Activated naive CD4-positive, alpha-beta T cell treated with anti-CD3 and anti-CD28 coated beads, Interleukin-2, amount 50 U/mL, for 24 hours (primary cell): Measurements from ENCODE around the gene PKP3.
A peak's percentile ranks its signal among the peaks of the same experiment; 100 is the strongest.

Experiments
- H3K27ac Mint-ChIP-seq: one replicate; pipeline ENCODE4 v1.8.0; 2021; ENCODE audit warnings: mild to moderate bottlenecking, mixed read lengths
- H3K27me3 Mint-ChIP-seq: one replicate; pipeline ENCODE4 v1.8.0; 2021; ENCODE audit warnings: mixed read lengths
- H3K36me3 Mint-ChIP-seq: one replicate; pipeline ENCODE4 v1.8.0; 2021; ENCODE audit warnings: mixed read lengths
- H3K4me1 Mint-ChIP-seq: one replicate; pipeline ENCODE4 v1.8.0; 2021; ENCODE audit warnings: mixed read lengths
- H3K4me3 Mint-ChIP-seq: one replicate; pipeline ENCODE4 v1.8.0; 2021; ENCODE audit warnings: mild to moderate bottlenecking, mixed read lengths
- H3K9me3 Mint-ChIP-seq: one replicate; pipeline ENCODE4 v1.8.0; 2021; ENCODE audit warnings: mixed read lengths

PKP3 gene

DNA sequence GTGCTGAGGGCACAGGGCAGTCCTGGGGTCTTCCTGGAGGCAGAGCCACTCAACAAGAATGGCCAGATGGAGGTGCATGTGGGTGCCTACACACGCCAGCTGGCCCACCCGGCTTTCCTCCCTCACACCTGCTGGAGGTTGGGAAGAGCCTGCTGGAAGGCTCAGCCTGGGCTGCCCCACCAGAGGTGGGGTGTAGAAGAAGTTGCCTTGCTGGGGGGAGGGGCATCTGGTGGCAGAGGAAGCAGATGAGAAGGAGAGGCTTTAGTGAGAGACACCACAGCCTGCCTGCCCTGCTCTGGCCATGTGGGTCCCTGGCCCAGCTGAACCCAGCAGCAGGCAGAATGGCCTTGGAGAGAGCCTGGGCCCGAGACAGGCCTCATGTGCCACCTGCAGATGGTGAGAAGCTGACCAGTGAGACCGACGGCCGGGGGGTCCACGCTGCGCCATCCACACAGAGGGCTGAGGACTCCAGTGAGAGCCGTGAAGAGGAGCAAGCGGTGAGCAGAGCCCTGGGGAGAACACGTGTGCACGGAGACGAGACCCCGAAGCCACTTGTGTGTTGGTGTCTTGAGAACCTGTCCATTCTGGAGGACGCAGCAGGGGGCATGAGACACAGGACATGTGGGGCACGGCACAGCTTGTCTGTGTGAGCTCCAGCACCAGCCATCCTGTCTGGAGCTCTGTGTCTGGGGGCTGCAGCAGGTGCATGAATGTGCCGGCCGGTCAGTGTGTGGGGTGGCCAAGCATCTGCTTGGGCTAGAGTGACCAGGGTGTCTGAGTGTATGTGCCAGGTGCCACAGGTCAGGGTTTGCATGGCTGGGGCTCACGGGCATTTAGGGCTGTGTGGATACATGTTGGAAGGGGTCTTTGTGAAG is 22.1 kb upstream of the PKP3 start:
- peaks cover 17% of the 10 kb centered on the region for H3K27me3 Mint-ChIP-seq
- H3K9me3 Mint-ChIP-seq = no peaks in the 10 kb centered on the region
- H3K4me3 Mint-ChIP-seq = no peak overlapping the region
- peak overlapping the region; percentile 48 for H3K27ac Mint-ChIP-seq
- peaks cover 13% of the 10 kb centered on the region for H3K4me1 Mint-ChIP-seq
- H3K36me3 Mint-ChIP-seq = no peaks in the 10 kb centered on the region

DNA sequence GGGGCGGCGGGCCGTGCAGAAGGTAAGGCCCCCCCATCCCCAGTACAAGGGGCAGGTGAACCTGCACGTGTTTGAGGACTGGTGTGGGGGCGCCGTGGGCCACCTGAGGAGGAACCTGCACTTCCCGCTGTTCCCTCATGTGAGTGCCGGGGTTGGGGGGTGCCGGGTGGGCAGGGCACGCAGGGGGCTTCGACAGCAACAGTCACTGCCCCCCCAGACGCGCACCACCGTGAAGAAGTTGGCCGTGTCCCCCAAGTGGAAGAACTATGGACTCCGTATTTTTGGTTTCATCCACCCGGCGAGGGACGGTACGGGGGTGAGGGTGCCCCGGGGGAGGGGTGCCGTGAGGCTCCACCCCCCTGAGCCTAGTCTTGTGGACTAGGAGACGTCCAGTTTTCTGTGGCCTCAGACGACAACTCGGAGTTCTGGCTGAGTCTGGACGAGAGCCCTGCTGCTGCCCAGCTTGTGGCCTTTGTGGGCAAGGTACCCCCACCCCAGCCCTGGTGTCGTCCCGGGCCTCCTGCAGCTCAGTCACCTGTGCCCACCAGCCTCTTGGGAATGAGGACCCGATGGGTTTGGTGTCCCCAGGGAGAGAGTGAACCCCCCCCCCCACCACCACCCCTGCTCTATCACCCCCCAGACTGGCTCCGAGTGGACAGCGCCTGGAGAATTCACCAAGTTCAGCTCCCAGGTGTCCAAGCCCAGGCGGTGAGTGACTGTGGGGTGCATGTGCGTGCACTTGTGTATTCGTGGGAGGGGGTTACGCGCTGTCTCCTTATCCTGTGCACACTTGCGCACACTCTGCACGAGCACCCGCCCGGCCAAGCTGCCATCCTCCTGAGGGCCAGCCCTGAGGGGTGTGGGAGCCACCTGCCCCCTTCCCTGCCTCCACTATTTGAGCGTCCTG is 20.9 kb upstream of the PKP3 start:
- Mint-ChIP-seq H3K4me3 (no peak overlapping the region), H3K9me3 (no peaks in the 10 kb centered on the region), H3K27me3 (peaks cover 8% of the 10 kb centered on the region), H3K4me1 (peaks cover 9% of the 10 kb centered on the region), H3K36me3 (no peaks in the 10 kb centered on the region), H3K27ac (no peak overlapping the region)

DNA sequence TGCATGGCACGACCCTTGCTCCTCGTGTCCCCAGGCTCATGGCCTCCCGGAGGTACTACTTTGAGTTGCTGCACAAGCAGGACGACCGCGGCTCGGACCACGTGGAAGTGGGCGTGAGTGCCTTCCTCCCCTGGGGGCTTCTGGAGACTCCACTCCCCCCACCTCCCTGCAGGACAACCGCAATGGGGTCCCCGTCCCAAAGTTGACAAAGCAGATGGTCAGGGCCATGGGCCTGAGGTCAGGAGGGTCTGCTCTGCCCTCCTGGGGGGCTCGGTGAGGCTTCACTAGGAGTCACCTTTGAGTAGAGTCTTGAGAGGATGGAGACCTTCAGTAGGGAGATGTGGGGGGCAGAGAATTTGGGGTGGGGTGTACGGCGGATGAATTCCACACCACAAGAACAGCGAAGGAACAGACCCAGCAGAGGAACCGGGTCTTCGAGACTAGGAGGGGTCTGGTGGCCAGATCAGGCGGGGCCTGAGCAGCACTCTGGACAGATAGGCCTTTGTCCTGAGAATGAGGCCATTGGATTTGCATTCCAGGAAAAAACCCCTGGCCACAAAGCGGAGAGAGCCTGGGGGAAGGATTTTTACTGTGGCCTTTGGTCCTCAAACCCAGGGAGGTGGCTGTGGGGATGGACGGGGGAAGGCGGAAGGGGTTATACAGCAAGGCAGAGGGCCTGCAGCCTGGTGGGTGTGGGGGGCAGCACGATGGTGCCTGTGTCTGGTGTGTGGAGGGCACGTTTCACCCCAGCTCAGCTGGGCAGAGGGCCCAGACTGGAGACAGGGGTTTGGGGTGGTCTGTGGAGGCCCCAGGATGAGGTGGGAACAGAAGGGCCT is 20.1 kb upstream of the PKP3 start:
- Mint-ChIP-seq H3K9me3 (no peaks in the 10 kb centered on the region), H3K27me3 (peaks cover 4% of the 10 kb centered on the region), H3K27ac (peak overlapping the region; percentile 59), H3K4me3 (no peak overlapping the region), H3K36me3 (no peaks in the 10 kb centered on the region), H3K4me1 (peaks cover 3% of the 10 kb centered on the region)

DNA sequence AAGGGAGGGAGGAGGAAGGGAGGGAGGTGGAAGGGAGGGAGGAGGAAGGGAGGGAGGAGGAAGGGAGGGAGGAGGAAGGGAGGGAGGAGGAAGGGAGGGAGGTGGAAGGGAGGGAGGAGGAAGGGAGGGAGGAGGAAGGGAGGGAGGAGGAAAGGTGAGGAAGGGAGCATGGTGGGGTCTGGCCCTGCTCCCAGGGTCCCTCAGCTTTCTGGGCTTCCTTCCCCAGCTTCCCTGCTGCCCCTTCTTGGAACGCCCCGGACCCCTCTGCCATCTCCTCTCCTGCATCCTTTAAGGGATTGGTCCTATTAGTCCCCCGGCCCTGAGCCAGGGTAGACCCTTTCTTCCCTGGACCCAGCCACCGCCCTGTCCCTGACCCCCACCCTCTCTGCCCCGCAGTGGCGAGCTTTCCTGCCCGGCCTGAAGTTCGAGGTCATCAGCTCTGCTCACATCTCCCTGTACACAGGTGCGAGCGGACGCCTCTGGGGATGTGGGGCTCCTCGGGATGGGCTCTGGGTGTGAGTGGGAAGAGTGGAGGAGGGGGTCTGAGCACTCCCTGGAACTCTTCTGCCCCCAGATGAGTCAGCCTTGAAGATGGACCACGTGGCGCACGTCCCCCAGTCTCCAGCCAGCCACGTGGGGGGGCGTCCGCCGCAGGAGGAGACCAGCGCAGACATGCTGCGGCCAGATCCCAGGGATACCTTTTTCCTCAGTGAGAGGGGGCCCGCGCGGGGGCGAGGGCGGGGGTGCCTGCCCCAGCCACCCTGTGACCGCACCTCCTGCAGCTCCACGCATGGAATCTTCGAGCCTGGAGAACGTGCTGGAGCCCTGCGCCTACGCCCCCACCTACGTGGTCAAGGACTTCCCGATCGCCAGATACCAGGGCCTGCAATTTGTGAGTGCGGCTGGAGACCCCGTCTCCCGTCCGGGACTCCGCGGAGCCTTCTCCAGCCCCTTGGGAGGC is 18.7 kb upstream of the PKP3 start:
- Mint-ChIP-seq H3K9me3 (no peaks in the 10 kb centered on the region), H3K4me1 (peaks cover 3% of the 10 kb centered on the region), H3K36me3 (no peaks in the 10 kb centered on the region), H3K27me3 (peaks cover 4% of the 10 kb centered on the region), H3K27ac (no peak overlapping the region), H3K4me3 (no peak overlapping the region)

DNA sequence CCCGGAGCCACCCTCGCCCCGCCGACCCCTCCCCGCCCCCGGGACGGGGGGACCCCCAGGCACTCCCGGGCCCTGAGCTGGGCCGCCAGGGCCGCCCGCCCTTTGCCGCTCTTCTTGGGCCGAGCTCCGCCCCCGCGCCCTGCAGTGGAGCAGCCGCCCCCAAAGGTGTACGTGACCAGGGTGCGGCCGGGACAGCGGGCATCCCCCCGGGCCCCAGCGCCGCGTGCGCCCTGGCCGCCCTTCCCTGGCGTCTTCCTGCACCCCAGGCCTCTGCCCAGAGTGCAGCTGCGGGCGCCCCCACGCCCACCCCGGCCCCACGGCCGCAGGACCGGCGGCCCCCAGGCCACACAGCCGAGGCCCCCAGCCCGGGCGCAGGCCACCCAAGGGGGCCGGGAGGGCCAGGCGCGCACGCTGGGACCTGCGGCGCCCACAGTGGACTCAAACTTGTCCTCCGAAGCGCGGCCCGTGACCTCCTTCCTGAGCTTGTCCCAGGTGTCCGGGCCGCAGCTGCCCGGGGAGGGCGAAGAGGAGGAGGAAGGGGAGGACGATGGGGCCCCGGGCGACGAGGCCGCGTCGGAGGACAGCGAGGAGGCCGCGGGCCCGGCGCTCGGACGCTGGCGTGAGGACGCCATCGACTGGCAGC is 17.4 kb upstream of the PKP3 start:
- Mint-ChIP-seq H3K27ac (no peak overlapping the region), H3K27me3 (no peaks in the 10 kb centered on the region), H3K4me1 (peaks cover 3% of the 10 kb centered on the region), H3K9me3 (no peaks in the 10 kb centered on the region), H3K36me3 (no peaks in the 10 kb centered on the region), H3K4me3 (no peak overlapping the region)

DNA sequence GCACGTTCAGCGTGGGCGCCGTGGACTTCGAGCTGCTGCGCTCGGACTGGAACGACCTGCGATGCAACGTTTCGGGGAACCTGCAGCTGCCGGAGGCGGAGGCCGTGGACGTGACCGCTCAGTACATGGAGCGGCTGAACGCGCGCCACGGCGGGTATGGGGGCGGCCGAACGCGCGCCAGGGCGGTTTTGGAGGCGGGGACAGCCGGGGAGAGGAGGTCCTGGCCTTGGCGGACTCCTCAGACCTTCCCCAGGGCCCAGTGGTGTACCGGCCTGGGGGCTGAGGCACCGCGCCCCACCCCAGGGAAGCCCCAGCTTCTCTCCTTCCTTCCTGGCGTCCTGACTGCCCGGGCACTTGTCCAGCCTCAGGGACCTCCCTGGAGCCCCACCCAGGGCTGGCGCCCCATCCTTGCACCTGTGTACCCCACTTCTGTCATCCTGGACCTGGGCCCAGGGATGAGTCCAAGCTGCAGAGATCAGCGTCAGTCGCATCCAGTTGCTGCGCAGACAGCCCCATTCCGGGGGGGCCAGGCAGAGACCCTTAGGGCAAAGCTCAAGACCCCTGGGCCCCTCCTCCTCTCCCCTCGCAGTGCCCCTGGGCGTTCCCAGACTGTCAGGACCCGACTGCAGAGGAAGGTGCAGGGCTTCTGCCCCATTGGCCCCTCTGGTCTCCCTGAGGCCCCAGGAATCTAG is 16.7 kb upstream of the PKP3 start:
- Mint-ChIP-seq H3K4me3 (peak overlapping the region; percentile 15), H3K27me3 (peaks cover 3% of the 10 kb centered on the region), H3K4me1 (peaks cover 6% of the 10 kb centered on the region), H3K9me3 (no peaks in the 10 kb centered on the region), H3K27ac (no peak overlapping the region), H3K36me3 (no peaks in the 10 kb centered on the region)

DNA sequence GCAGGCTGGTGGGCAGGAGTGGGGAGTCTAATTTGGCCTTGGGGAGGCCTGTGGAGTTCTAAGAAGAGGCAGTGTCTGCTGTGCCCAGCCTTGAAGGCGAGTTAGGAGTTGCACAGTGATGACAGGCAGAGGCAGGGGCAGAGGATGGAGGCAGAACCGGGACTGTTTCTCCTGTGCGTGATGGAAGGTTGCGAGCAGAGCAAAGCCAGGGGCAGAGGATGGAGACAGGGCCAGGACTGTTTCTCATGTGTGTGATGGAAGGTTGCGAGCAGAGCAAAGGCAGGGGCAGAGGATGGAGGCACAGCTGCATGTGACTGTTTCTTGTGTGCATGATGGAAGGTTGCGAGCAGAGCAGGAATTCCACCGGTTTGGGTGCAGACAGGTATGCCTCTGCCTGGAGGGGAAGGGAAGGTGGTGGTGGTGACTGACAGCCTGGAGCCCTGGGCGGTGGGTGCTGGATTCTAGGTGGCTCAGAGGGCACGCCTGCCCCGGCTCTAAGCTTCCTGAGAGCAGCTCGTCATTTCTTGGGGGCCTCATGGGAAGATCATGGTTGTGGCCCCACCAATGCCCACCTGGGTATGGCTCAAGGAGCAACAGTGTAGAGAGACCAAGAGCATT is 16.0 kb upstream of the PKP3 start:
- H3K27me3 Mint-ChIP-seq = peaks cover 3% of the 10 kb centered on the region

DNA sequence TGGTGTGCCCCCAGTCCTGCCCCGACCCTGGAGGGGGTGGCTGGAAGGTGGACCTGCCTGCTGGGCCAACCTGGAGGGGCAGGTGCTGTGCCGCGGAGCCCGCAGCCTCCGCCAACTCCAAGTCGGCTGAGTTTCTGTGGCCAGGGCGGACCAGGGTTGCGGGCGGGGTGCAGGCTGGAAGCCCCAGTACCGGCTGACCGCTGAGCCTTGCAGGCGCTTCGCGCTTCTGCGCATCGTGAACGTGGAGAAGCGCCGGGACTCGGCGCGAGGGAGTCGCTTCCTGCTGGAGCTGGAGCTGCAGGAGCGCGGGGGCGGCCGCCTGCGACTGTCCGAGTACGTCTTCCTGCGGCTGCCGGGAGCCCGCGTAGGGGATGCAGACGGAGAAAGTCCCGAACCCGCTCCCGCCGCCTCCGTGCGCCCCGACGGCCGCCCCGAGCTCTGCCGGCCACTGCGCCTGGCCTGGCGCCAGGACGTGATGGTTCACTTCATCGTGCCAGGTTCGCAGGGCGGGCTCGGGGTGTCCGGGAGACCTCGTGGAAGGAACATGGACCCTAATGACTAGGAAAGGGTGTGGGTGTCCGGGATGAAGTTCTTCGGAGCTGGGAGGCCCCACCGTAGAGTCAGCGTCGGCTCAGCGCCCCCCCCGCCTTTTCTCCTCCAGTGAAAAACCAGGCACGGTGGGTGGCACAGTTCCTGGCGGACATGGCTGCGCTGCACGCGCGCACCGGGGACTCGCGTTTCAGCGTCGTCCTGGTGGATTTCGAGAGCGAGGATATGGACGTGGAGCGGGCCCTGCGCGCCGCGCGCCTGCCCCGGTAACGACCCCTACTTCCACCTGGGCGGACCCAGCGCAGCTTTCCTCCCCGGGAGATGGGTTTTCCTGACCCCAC is 14.6 kb upstream of the PKP3 start:
- Mint-ChIP-seq H3K27me3 (peaks cover 3% of the 10 kb centered on the region), H3K4me1 (peaks cover 4% of the 10 kb centered on the region), H3K4me3 (no peak overlapping the region), H3K27ac (no peak overlapping the region), H3K36me3 (no peaks in the 10 kb centered on the region), H3K9me3 (no peaks in the 10 kb centered on the region)

More for the DNA sequence above, 16.0 kb upstream of the PKP3 start:
- Mint-ChIP-seq H3K4me1 (peaks cover 6% of the 10 kb centered on the region), H3K36me3 (no peaks in the 10 kb centered on the region), H3K27ac (peak overlapping the region; percentile 86), H3K9me3 (no peaks in the 10 kb centered on the region), H3K4me3 (no peak overlapping the region)

DNA sequence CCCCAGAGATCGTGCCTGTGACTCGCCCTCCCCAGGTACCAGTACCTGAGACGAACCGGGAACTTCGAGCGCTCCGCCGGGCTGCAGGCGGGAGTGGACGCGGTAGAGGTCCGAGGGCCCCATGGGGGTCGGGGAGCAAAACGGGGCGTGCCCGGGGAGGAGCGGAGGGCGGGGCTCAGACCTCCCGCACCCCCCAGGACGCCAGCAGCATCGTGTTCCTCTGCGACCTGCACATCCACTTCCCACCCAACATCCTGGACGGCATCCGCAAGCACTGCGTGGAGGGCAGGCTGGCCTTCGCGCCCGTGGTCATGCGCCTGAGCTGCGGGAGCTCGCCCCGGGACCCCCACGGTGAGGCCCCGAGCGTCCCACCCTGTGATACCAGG is 13.9 kb upstream of the PKP3 start:
- no peaks in the 10 kb centered on the region for H3K9me3 Mint-ChIP-seq
- peaks cover 4% of the 10 kb centered on the region for H3K4me1 Mint-ChIP-seq
- H3K27me3 Mint-ChIP-seq = peaks cover 3% of the 10 kb centered on the region
- H3K4me3 Mint-ChIP-seq = no peak overlapping the region
- no peaks in the 10 kb centered on the region for H3K36me3 Mint-ChIP-seq
- no peak overlapping the region for H3K27ac Mint-ChIP-seq

DNA sequence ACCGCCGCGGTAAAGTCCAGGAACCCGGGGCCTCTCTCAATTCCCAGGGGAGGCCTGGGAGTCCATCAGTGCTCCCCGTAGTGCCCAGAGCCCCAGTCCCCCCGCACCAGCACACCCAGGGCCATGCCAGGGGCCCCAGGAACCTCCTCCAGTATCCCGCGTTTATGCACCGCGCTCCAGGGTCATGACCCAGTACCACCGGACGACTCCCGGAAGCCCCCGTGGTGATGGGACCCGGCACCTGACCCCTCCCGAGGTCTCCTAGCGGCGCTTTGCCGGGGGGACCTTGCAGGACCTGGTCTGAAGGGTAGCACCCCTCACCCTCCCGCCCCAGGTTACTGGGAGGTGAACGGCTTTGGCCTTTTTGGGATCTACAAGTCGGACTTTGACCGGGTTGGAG is 13.5 kb upstream of the PKP3 start:
- H3K4me3 Mint-ChIP-seq = no peak overlapping the region

DNA sequence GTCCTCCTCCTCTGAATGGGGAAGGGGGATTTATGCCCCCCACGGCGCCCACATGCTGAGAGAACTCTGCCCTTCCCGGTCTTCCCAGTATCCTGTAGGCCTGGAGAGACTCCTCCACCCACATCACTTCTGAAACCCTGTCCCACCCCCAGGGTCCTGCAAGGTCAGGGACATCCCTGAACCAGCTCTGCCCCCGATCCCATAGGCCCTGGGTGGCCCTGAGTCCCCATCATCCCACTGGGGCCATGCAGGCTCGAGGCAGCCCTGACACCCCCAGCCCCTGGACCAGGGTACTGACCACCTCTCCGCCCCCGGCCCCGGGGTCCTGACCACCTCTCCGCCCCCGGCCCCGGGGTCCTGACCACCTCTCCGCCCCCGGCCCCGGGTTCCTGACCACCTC is 13.0 kb upstream of the PKP3 start:
- no peaks in the 10 kb centered on the region for H3K36me3 Mint-ChIP-seq

More for the DNA sequence above, 13.5 kb upstream of the PKP3 start:
- Mint-ChIP-seq H3K27ac (no peak overlapping the region), H3K9me3 (no peaks in the 10 kb centered on the region), H3K27me3 (peaks cover 3% of the 10 kb centered on the region), H3K36me3 (no peaks in the 10 kb centered on the region), H3K4me1 (peaks cover 4% of the 10 kb centered on the region)

DNA sequence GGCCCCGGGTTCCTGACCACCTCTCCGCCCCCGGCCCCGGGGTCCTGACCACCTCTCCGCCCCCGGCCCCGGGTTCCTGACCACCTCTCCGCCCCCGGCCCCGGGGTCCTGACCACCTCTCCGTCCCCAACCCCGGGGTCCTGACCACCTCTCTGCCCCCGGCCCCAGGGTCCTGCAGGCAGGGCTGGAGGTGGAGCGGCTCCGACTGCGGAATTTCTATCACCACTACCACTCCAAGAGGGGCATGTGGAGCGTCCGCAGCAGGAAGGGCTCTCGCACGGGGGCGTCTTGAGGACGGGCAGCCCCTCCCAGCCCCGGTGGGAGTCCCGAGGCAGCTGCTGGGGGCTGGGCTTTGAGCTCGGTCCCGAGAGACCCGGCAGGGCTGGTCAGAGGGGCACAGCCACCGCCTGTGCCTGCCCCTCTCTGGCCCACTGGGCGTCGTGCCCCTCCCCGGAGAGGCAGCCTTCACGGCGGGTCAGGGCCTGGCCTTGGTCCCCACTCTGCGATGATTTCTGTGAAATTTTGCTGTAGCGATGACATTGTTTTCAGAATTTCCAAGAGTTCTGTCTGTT is 12.4 kb upstream of the PKP3 start:
- H3K36me3 Mint-ChIP-seq = no peaks in the 10 kb centered on the region
- no peak overlapping the region for H3K4me3 Mint-ChIP-seq
- H3K27ac Mint-ChIP-seq = no peak overlapping the region
- no peaks in the 10 kb centered on the region for H3K9me3 Mint-ChIP-seq
- H3K4me1 Mint-ChIP-seq = peaks cover 4% of the 10 kb centered on the region
- H3K27me3 Mint-ChIP-seq = peaks cover 3% of the 10 kb centered on the region

More for the DNA sequence above, 13.0 kb upstream of the PKP3 start:
- Mint-ChIP-seq H3K4me3 (no peak overlapping the region), H3K4me1 (peaks cover 4% of the 10 kb centered on the region), H3K27me3 (peaks cover 3% of the 10 kb centered on the region), H3K9me3 (no peaks in the 10 kb centered on the region), H3K27ac (no peak overlapping the region)
